Upper lobe of left lung (tissue), 6 donors: Measurements from ENCODE around the gene ZNF674. TPM values are rescaled to one million over a fixed set of nuclear protein-coding genes. Genes with fewer than 3 reads are reported as not detected.
A peak's percentile ranks its signal among the peaks of the same experiment; 100 is the strongest.
"Not testable (repeated sequence)": the region's sequence is repeated elsewhere in the genome, so short reads cannot be mapped to it uniquely, and the experiment has no call there.

Source experiments
- ATAC-seq, 2 donors: fragments of 200-7000 bp; cut with Tn5 transposase; one replicate each; pipeline ENCODE4 v1.9.1; 2022; ENCODE audit warnings: mild to moderate bottlenecking in 2 of 2, moderate library complexity in 2 of 2; ENCODE audit not compliant: low FRiP score in 2 of 2
- DNase-seq, 2 donors: peaks; one replicate each; pipeline ENCODE4 v3.0.0-alpha.2; 2019 to 2020
- H3K27ac ChIP-seq, 4 donors: fragments of 200-600 bp; sonication (generic); one replicate each; pipeline ENCODE4 v1.5.1; 2016 to 2019
- H3K27me3 ChIP-seq, 4 donors: fragments of 200-600 bp; sonication (generic); one replicate each; pipeline ENCODE4 v1.5.1; 2017 to 2019
- H3K36me3 ChIP-seq, 4 donors: fragments of 200-600 bp; sonication (generic); one replicate each; pipeline ENCODE4 v1.5.1; 2016 to 2019
- H3K4me1 ChIP-seq, 4 donors: fragments of 200-600 bp; sonication (generic); one replicate each; pipeline ENCODE4 v1.5.1; 2018 to 2019
- H3K4me3 ChIP-seq, 4 donors: fragments of 200-600 bp; sonication (generic); one replicate each; pipeline ENCODE4 v1.5.1; 2017 to 2019; ENCODE audit warnings: mild to moderate bottlenecking in 2 of 4, moderate library complexity in 1 of 4
- H3K9me3 ChIP-seq, 4 donors: fragments of 200-600 bp; sonication (generic); one replicate each; pipeline ENCODE4 v1.5.1; 2018 to 2019
- EP300 ChIP-seq, 4 donors: sonication (generic); formaldehyde crosslinking; IDR thresholded peaks; one replicate each; pipeline ENCODE4 v1.5.1; 2017; ENCODE audit warnings: antibody characterized with exemption in 4 of 4, control low read depth in 2 of 4
- POLR2A ChIP-seq, 4 donors: fragments of 450-650 bp; IDR thresholded peaks; one replicate each; pipeline ENCODE4 v1.5.1; 2016 to 2017; ENCODE audit warnings: antibody characterized with exemption in 4 of 4, mild to moderate bottlenecking in 2 of 4
- POLR2AphosphoS5 ChIP-seq, 2 donors: sonication (generic); formaldehyde crosslinking; IDR thresholded peaks; one replicate each; pipeline ENCODE4 v1.5.1; 2017; ENCODE audit warnings: antibody characterized with exemption in 2 of 2
- WGBS, 2 donors: methylation state at CpG; one replicate each; pipeline ENCODE4 v1.1.5; 2017 to 2018; 5-methylcytosine and 5-hydroxymethylcytosine counted together
- total RNA-seq, 6 donors: library from RNA; depleted of rRNA in 4 of 6; stranded (reverse); fragments of >200 nt in 4 of 6; gene quantifications; one replicate each; pipeline versions ENCODE4 v1.1.0 to v1.2.1, GENCODE V29; 2016 to 2021
- TF ChIP-seq, protein P1 (sequence below), 6 experiments: fragments of 450-650 bp in 4 of 6; fragments of 200-600 bp in 2 of 6; sonication (generic) in 2 of 6; IDR thresholded peaks; one replicate each; pipeline ENCODE4 v1.5.1; 2016 to 2019; ENCODE audit warnings: antibody characterized with exemption in 6 of 6
- donor health status: DM: no; HTN: no; CAD: no; lungs with moderate emphysema.
- donor health status: DM: no; HTN: yes; CAD: no; lungs with severe emphysema.

Gene ZNF674
- total RNA-seq, 6 donors from 2014 or later, result 3.0 to 11.5 (median 4.0) TPM

DNA sequence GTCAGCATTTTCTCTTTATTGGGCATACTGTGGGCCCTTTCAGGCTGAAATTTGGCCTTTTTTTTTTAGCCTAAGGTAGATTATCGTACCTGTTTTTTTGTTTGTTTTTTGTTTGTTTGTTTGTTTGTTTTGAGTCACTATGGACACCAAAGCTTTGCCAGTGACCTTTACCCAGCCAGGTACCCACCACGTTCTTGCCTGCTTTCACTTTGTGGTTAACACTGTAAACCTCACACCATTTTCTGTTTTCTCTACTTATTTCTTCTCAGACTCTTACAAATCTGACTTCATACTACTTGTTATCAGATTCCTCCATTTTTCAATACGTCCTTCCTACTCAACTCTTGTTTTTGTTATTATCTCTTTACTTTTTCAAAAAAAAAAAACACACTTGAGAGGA is 81.5 kb downstream of the ZNF674 start:
- Histone ChIP-seq H3K27me3 (no peaks in the 10 kb centered on the region), H3K36me3 (peaks cover 0 to 12% (median 5%) of the 10 kb centered on the region in 4 donors), H3K4me1 (peaks cover 0 to 5% (median 0%) of the 10 kb centered on the region in 4 donors), H3K27ac (no peak overlapping the region), H3K4me3 (no peak overlapping the region), H3K9me3 (no peaks in the 10 kb centered on the region)
- WGBS, 2 donors, result 67 to 85% methylated on average over 3 of the region's 3 CpGs
- DNase-seq (no peak), ATAC-seq (no peak)
- no peak for TF ChIP-seq POLR2A (IDR thresholded peaks at IDR 0.05)
- TF ChIP-seq POLR2AphosphoS5 (IDR thresholded peaks at IDR 0.05), result no peak
- no peak for TF ChIP-seq EP300 (IDR thresholded peaks at IDR 0.05)
- TF ChIP-seq, protein P1, sequence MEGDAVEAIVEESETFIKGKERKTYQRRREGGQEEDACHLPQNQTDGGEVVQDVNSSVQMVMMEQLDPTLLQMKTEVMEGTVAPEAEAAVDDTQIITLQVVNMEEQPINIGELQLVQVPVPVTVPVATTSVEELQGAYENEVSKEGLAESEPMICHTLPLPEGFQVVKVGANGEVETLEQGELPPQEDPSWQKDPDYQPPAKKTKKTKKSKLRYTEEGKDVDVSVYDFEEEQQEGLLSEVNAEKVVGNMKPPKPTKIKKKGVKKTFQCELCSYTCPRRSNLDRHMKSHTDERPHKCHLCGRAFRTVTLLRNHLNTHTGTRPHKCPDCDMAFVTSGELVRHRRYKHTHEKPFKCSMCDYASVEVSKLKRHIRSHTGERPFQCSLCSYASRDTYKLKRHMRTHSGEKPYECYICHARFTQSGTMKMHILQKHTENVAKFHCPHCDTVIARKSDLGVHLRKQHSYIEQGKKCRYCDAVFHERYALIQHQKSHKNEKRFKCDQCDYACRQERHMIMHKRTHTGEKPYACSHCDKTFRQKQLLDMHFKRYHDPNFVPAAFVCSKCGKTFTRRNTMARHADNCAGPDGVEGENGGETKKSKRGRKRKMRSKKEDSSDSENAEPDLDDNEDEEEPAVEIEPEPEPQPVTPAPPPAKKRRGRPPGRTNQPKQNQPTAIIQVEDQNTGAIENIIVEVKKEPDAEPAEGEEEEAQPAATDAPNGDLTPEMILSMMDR (IDR thresholded peaks at IDR 0.05), result no peak

DNA sequence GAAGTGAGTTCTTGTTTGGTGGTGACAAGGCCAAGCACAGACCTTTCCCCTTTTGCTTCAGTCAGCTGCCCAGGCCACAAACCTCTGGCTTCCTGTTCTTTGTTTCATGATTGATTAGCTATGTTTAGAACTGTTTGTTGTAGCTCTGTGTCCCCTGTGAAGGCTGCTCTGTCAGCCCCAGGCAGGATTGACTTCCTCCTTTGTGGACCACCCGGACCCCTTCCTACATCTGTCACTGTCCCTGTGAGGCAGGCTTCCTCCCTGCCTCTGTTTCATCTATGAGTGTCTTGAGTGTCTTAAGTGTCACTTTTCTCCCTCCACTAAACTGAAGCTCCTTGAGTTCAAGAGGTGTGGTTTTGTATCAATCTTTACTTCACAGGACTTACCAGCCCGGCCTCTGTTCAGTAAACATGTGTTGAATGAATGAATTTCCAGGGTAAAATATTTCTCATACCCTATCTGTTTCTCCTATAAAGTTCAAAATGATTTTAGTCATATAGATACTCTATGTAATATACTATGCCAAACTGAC is 83.5 kb downstream of the ZNF674 start:
- Histone ChIP-seq H3K9me3 (no peaks in the 10 kb centered on the region), H3K4me3 (no peak overlapping the region), H3K27me3 (no peaks in the 10 kb centered on the region), H3K36me3 (peaks cover 0 to 12% (median 5%) of the 10 kb centered on the region in 4 donors), H3K27ac (no peak overlapping the region), H3K4me1 (peaks cover 0 to 5% (median 0%) of the 10 kb centered on the region in 4 donors)
- DNase-seq (no peak), ATAC-seq (no peak)
- TF ChIP-seq EP300 (IDR thresholded peaks at IDR 0.05) (no peak), POLR2A (IDR thresholded peaks at IDR 0.05) (no peak), POLR2AphosphoS5 (IDR thresholded peaks at IDR 0.05) (no peak)
- TF ChIP-seq, protein P1 (IDR thresholded peaks at IDR 0.05), result no peak
- 7 to 26% methylated on average over 2 of the region's 2 CpGs for WGBS, 2 donors

DNA sequence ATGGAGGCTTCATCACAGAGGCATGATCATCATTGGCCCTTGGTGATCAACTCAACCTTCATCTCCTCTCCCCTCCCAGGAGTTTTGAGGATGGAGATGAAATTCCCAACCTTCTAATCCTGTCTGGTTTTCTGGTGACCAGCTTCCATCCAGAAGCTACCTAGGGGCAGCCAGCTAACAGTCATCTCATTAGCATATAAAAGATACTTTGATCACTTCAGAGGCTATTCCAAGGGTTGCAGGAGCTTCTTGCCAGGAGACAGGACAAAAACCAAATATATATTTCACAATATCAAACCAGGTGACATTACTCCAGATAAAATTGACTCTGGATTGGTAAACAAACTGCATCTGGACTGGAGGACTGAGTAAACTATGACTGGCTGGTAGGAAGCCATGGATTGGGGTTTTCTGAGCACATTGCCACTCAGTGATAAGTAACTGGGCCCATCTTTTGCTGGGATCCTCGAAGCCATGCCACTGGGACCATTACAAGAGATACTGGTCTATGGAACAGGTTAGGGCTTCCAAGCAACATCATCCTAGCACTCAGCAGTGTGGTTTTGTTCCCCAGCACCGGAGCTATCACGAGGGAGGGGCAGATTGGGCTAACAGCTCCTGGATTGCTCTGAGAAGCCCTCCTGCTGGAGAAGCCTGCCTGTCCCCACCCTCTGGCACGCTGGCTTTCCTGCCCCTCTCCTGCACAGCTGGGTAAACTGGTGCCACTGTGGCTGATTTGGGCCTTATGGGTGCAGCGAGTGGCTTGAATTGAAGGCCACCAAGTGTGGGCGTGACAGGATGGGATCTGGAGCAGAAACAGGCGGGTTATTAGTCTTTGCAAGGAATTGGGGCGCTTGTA is 84.2 kb downstream of the ZNF674 start:
- WGBS, 2 donors, result 60 to 70% methylated on average over 1 to 6 of the region's 8 CpGs

DNA sequence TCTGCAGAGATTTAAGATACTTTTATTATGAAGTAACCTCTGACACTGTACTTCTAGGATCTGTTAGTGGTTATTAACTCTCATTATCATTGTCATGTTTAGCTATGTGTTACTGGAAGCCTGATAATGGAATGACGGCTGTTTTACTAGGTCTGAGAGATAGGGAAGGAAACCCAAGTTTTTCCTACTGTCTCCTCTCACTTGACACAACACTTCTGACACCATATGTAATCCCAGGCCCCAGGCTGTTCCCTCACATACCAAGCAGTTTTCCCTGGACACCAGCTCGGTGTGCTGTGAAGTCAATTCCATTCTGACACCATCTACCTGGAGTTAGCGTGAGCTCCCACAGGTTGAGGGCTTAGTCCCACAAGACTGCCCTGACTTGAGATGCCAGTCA is 85.6 kb downstream of the ZNF674 start:
- H3K27ac ChIP-seq, result no peak overlapping the region

More for the DNA sequence above, 84.2 kb downstream of the ZNF674 start:
- not testable (repeated sequence) for H3K4me1 ChIP-seq, H3K4me3 ChIP-seq, H3K9me3 ChIP-seq, ATAC-seq, DNase-seq, H3K27me3 ChIP-seq
- peaks cover 0 to 12% (median 5%) of the 10 kb centered on the region in 4 donors for H3K36me3 ChIP-seq
- H3K27ac ChIP-seq, result peak overlapping the region in 1 of 4 donors; percentile 34

More for the DNA sequence above, 85.6 kb downstream of the ZNF674 start:
- Histone ChIP-seq H3K36me3 (peaks cover 0 to 11% (median 5%) of the 10 kb centered on the region in 4 donors), H3K27me3 (no peaks in the 10 kb centered on the region), H3K9me3 (no peaks in the 10 kb centered on the region), H3K4me1 (peaks cover 0 to 5% (median 0%) of the 10 kb centered on the region in 4 donors), H3K4me3 (no peak overlapping the region)
- no peak for ATAC-seq
- DNase-seq, result no peak
- TF ChIP-seq EP300 (IDR thresholded peaks at IDR 0.05), result no peak
- TF ChIP-seq POLR2A (IDR thresholded peaks at IDR 0.05), result no peak
- TF ChIP-seq POLR2AphosphoS5 (IDR thresholded peaks at IDR 0.05), result no peak
- TF ChIP-seq, protein P1 (IDR thresholded peaks at IDR 0.05), result no peak
- WGBS, 2 donors, result 80 to 85% methylated on average over 1 to 3 of the region's 3 CpGs
